Measurements from ENCODE around the gene RAP1GDS1.
"Not testable (repeated sequence)": the region's sequence is repeated elsewhere in the genome, so short reads cannot be mapped to it uniquely, and the experiment has no call there.

RAP1GDS1 gene

DNA sequence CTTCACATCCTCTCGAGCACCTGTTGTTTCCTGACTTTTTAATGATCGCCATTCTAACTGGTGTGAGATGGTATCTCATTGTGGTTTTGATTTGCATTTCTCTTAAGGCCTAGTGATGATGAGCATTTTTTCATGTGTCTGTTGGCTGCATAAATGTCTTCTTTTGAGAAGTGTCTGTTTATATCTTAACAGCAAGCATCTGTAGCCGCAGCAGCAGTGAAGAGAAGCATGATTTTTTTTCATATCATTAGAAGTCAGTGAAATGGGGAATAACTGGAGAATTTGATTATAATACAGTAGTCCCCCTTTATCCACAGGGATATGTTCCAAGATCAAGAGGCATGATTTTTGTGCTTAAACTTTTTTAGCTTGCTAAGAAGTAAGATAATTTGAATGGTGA, 27.5 kb downstream of the RAP1GDS1 start:
- DNase-seq = not testable (repeated sequence)

DNA sequence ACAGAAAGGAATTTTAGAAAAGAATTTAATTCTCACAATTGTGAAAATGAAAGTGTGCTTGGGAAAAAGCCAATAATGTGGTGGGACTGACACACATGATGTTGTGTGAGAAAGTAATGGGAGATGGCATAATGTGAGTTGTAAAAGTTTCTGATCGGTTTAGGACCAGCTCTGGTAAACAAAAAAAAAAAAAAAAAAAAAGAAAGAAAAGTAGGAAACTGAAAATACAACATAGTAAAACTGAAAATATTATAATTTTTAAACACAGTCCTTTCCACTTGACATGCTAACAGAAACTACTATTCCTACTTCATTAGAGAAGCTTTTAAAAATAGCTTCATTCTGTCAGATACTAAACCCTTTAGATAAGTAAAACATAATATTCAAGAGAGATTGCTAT, 28.2 kb downstream of the RAP1GDS1 start:
- no peak for DNase-seq

DNA sequence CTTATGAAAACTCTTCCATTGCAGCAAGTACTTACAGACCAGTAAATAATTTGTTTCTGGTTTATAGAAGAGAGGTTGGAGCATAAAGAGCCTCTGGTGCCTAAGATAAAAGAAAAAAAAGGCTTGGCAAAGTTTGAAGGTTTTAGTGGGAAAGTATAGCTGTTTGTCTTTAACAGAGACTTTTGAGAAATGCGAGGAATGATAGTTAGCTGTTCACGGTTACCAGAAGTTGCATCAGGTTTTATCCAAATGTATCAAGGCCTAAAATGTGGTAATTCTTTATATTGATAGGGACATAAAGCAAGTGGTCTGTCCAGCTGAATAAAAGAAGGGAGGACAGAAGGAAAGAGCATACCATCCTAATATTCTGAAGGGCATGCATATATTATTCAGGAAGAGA, 29.3 kb downstream of the RAP1GDS1 start:
- no peak for DNase-seq

DNA sequence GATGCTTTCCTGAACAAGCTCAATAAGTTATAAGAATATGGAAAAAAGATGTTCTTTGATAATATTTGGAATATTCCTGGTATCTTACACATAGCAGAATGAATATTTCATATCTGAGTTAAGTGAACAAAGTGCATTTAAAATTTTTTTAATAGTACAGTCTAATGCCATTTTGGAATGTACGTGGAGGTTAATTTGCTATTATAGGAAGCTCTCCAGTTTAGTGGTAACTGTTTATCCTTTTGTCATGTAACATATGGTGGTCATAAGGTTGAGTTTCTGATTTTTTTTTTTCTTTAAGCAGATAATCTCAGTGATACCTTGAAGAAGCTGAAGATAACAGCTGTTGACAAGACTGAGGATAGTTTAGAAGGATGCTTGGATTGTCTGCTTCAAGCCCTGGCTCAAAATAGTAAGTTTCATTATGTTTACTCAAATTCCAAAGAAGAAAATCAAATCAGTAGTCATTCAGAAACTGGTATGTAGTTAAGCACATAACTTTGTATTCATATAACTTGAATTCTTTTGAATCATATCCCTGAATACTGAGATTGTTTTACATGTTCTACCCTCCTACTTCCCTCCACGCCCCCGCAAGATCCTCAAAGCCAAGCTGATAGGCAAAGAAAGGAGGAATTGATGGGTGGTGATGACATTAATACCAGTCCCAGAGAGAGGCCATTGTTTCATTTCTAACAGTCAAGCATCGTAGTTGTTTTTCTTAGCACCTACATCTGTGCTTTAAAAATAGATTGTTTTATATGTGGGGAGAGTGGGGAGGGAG, 32.1 kb downstream of the RAP1GDS1 start:
- DNase-seq = no peak

DNA sequence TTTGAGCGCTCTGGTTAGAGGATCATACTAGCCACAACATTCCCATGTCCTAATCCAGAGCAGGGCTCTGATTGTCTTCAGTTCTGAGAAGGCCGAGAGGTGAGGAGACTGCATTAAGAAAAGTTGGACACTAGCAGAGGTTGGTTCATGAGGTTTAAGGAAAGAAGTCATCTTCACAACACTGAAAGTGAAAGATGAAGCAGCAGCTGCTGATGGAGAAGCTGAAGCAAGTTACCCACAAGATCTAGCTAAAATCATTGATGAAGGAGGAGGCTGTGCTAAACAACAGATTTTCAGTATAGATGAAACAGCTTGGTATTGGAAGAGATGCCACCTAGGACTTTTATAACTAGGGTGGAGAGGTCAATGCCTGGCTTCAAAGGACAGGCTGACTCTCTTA, 36.8 kb downstream of the RAP1GDS1 start:
- DNase-seq = no peak

DNA sequence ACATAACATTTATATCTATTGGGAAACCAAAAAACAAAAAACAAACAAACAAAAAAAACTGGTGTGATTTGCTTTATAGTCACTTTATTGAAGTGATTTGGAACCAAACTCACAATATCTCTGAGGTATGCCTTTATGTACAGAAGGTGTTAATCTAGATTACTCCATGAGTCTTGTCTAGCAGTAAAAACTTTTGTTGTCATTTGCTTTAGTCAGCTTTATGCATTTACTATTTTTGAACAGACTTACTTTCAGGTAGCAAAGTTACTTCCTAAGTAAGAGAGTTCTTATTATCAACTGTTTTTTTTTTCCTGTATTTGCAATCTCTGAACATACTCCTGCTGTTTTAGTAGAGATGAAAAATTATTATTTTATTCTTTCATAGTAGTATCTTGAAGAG, 39.5 kb downstream of the RAP1GDS1 start:
- DNase-seq = no peak

DNA sequence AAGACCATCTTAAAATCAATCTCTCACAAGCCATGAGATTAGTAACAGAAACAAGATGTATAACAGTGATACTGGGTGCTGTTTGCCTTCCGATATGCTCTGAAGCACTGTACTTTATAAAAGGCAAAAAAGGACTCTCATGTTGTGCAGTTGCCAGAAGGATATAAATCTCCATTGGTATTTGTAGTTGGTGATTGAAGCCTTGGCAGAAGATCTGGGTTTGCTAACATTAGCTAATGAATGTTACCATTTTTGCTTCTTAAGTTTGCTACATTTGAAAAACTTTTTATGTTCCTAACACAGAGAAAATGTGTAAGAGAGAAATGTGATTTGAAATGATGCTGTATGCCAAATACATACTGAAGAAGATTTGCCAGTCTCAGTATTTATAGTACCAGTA, 44.4 kb downstream of the RAP1GDS1 start:
- no peak for DNase-seq

DNA sequence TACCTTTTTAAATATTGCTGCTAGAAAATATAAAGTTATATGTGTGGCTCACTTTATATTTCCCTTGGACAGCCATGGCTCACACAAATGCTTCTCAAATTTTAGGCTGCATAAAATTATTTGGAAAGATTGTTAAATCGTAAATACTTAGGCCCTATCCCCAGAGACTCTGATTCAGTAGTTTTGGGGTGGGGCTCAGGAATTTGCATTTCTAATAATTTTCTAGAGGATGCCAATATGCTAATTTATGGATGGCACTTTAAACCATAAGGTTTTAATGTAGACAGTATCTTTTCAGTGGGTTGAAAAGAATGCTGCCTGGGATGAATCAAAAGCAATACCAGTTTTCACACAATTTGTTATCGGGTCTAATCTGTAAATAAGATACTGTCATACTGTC, 49.7 kb downstream of the RAP1GDS1 start:
- no peak for DNase-seq

DNA sequence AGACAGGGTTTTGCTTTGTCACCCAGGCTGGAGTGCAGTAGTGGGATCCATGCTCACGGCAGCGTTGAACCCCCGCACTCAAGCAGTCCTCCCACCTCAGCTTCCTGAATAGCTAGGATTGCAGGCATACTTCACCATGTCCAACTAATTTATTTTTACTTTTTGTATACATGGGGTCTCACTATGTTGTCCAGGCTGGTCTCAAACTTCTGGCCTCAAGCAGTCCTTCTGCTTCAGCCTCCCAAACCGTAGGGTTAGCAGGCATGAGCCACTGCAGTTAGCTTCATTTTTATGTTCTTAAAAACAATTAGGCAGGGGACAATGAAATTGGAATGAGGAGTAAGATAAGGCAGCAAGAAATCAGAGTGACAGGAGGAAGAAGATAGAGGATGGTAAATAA, 50.5 kb downstream of the RAP1GDS1 start:
- DNase-seq = no peak

DNA sequence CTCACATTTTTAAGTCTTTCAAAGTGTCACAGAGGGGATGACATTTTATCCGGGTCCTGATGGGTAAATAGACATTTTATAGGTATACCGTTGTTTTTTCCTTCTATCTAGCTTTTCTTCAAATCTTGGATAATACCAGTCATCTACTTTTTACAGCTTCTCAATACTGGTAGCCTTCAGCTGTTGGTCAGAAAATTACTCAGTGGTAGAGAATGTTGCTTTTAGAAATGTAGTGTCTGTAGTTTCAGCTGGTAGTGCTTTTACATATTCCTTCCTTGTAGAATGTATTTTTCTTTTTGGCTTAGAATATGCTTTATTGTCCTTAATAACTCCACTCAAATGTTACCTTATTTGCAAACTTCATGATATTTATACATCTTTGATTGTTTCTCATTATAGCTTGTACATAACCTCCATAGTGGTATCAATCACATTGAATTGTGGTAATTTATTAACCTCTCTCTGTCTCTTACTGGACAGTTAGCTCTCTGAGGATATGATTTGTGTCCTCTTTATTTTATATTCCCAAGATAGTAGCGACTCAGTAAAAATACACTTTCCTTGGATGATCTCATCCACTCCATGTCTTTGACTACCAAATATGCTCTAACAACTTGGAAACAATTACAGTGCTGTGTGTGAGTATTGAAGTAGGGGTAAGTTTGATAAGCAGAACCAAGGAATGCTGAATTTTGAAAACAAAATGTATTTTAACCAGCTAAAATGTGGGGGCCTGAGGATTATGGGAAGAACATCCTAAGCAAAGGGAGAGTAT, 53.8 kb downstream of the RAP1GDS1 start:
- DNase-seq = no peak

DNA sequence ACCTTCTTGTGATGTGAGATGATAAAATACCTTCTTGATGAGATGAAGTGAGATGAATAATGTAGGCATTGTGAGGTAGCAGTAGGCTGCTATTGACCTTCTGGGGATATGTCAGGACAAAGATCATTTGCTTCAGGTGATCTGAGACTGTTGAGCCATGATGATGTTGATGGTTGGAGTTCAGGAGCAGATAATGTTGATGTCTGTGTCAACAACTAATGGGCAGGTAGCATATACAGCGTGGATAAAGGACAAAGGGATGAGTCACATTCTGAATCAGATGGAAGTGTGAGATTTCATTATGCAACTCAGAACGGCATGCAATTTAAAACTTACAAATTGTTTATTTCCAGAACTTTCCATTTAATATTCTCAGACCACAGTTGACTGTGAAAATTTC, 57.3 kb downstream of the RAP1GDS1 start:
- no peak for DNase-seq

DNA sequence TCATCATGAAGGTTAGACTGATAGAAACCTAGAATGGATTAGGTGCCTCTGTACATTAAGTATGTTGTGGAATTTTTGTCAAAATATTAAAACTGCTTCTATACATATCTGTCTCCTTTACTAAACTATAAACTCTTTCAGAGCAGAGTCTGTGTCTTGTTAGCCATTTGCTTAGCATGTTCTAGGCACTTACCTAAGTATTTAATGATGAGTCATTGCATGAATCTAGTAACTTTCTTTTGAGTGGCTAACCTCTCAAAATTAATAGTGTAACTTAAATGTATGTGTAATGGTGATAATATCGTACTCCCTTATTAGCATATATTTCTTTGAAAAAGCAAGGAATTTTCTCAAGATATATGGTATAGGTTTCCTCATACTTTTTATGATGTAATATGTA, 57.8 kb downstream of the RAP1GDS1 start:
- no peak for DNase-seq

DNA sequence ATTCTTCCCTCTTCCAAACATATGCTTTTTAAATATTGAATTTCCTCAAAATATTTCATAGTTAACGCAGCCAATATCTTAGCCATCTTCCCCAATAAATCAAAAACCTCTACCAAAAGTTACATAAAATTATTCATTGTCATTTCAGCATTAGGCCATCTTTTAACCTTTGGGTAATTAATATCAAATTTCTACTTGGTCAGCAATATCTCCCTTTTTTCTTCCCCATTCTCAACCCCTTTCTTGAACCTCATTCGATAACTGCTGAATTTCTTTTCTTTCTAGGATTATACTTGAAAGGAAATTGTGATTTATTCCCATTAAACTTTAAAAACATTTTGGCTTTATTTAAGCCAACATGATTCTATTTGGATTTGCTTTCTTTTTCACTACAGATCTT, 65.0 kb downstream of the RAP1GDS1 start:
- no peak for DNase-seq

DNA sequence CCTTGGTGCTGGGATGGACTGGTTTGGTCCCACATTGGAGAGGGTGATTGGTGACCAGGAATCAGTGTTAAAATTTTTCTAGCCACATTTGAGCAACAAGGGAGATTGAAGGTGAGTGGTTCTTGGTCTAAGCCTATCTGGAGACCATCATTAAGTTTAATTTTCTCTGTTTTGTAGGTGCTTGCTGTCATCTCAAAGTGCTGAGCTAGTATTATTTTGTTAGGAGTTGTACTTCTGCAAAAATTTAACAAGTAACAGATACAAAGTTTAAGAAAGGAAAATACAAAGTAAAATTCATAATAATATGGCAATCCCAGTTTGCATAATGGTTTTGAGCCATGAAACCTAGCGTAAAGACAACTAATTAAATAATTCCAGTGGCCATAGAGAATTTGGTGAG, 66.5 kb downstream of the RAP1GDS1 start:
- DNase-seq = no peak

DNA sequence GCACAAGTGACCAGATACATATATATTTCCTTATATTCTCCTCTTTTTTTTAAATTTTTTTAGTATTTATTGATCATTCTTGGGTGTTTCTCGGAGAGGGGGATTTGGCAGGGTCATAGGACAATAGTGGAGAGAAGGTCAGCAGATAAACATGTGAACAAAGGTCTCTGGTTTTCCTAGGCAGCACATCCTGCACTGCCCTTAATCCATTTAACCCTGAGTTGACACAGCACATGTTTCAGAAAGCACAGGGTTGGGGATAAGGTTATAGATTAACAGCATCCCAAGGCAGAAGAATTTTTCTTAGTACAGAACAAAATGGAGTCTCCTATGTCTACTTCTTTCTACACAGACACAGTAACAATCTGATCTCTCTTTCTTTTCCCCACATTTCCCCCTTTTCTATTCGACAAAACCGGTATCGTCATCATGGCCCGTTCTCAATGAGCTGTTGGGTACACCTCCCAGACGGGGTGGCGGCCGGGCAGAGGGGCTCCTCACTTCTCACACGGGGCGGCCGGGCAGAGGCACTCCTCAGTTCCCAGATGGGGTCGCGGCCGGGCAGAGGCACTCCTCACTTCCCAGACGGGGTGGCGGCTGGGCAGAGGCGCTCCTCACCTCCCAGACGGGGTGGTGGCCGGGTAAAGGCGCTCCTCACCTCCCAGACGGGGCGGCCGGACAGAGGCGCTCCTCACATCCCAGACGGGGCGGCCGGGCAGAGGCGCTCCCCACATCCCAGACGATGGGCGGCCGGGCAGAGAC, 68.9 kb downstream of the RAP1GDS1 start:
- DNase-seq = not testable (repeated sequence)

DNA sequence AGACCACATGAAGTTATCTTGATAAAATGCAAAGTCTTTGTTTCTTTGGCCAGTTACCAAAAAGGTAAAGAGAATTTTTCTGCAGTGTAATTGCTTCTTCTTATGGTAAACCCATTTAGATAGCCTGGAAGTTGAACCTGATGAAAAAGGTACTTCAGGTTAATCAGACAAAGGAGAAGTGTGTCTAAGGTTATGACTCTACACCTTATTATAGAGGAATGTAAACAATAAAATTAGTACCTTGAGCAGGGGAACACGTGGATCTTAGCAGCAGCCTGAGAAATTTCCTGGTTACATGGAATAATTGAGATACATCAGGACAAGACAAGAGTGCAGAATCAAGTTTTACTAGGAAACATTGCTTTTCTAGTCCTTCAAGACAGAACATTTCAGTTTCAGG, 70.8 kb downstream of the RAP1GDS1 start:
- DNase-seq = no peak

DNA sequence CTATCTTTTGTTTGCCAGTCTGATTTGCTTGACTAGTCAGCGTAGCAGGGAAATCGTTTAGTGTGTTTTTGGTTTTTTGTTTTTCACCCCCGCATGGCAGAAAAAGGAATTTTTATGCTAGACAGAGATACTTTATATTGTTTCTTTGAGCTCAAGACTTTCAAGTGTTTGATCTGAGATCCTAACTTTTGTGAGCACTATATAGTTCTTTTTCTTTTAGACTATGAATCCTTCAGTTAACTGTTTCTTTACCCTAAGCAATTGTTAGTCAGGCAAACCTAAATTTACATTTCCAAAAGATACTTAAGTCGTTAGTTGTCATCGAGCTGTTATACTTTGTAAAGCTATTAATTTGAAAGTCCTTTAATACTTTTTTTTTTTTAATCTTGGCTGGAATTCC, 73.3 kb downstream of the RAP1GDS1 start:
- no peak for DNase-seq

DNA sequence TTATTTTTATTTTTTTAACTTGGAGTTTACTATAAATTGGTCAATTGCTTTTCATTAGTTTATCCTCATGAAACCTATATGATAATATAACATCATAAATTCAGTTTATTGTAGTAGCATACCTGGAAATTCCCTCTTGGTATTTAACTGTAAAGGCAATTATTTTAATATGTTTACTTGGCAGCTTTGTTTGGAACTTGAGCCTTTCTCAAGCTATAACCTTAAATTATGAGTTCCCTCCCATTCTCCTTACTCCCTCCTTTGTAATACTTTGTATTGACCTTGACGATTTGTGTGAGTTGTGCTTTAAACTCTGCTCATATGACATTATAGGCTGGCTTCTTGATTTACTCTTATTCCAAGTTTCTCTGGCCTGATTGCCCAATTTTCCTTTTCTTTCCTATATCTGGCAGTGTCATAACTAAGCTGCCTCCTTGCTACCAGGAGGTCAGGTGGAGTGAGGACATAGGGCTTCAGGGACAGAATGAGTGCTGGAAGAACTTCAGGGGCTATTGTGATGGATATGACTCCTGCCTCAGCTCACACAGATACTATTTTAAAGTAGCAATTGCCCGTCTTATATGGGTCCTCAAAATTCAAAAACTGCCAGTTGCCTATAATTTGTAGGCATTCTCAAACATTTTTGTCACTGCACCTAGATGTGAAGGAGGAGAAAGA, 77.7 kb downstream of the RAP1GDS1 start:
- DNase-seq = no peak

DNA sequence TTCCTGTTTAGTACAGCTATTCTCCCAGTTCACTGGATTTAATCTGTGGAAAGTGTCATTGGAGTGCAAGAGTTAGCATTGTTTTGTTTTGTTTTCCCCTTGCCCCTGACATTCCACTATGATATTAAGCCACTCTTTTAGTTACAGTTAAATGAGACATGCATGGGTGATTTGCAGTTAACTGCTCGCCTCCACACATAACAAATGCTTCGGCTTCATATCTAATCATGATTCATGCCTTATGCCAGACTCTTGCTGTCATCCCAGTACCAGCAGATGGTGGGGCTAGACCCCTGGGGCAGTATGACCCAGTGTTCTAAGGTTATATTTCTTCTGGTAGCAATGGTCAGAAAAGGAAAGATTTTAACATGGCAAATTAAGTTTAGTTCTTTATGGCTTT, 80.1 kb downstream of the RAP1GDS1 start:
- no peak for DNase-seq

DNA sequence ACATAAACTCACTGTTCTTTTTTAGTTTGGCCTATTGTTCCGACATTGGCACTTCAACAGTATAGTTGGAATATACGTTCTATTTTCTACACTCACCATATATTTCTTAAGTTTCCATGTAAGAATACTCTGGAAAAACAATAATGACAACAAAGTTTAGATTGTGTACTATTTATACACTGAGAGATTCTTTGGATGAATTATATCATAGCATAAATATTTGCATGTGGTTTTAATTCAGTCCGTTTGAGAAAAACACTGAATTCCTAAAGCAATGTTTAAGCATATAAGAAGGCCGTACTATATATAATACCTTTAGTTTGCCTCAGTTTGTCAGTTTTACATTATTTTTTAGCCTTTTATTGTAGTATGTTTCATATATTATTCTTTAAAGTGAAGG, 82.4 kb downstream of the RAP1GDS1 start:
- DNase-seq = no peak

DNA sequence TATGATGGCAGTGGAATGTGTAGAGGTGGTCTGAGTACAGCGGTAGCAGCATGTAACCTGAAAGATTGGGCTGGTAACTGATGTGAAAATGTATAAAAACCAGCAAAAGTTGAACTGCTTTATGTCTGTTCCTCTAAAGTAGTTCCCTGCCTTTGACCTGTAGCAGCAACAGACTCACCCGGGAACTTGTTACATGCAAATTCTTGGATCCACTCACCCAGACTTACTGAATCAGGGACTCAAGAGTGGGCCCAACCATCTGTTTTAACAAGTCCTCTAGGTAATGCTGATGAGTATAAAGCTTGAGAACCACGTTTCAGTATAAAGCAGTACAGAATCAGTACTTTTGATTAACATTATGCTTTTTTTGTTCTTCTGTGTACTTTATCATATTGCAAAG, 84.7 kb downstream of the RAP1GDS1 start:
- DNase-seq = no peak

DNA sequence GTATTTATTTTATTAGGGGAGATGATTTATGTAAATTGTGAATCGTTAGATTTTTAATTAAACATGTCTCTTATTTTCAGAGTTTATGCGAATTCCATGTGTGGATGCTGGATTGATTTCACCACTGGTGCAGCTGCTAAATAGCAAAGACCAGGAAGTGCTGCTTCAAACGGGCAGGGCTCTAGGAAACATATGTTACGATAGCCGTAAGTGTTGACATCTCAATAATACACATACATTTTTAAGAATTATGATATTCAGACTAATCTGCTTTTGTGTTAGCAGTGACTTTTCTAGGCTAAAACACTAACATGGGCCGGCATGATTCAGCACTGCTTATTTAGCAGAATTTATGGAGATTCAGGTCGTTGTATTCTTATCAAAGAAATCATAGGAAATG, 91.2 kb downstream of the RAP1GDS1 start:
- DNase-seq = no peak

DNA sequence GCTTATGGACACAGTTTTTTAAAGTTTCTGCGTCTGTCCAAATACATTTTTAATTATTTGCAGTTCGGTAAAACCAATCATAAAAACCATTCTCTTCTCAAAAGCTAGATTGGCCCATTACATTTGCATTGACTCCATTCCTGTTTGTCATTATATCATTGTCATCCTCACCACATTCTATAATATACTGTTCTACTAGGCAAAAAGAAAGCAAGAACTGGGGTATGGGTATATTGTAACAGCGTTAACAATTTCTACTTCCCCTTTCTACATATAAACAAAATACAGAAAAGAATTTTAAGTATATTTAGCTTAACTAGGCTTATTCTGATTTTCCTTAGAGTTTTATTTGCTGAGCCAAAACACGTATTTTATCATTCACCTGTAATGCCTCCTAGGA, 91.8 kb downstream of the RAP1GDS1 start:
- DNase-seq = no peak
